ENCODE results near the gene KAT8.
A peak's percentile ranks its signal among the peaks of the same experiment; 100 is the strongest.

KAT8 gene

DNA sequence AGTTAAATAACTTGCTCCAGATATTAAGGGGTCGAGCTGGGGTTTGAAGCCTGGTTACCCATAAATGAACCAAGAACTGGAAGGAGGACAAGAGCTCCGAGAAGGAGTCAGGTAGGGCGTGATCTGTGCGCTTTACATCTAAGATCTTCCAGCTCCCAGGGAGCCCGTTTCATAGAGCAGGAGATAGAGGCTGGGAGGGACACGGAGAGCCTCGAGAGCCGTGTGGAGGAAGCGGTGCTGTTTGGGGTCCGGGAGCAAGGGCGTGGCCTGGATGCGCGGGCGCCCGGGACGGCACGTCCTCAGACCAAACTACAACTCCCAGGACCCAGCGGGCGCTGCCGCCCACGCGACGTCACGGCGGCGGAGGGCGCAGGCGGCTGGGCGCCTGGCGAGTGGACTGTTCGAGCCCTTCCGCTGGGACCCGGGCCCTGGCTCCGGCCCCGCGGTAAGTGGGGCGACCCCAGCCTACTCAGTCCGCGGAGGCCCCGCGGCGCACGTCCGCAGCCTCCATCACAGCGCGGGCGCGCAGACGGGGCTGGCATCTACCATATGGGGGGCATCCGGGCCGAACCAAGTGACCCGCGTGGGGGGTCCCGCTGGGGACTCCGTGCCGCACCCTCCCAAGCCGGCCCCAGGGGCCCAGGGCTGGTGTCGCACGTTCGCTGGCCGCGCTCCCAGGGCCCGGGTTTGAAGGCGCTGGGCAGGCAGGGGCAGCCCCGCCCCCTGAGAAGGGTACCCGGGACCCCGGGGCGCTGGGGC is 9.2 kb upstream of the KAT8 start, which contains the start of gene BCKDK:
Gene BCKDK (plus strand): TSS at position 352 of the 759 bp plus-strand sequence. CDS start 838 bp downstream, outside the sequence.
- peak; percentile 48 for DNase-seq (ENCODE audit: low read depth)

GRCh38 chr16:31108794-31109558 is 8.5 kb upstream of the KAT8 start:
- DNase-seq (ENCODE audit: low read depth): no peak

GRCh38 chr16:31109622-31110021 is 7.8 kb upstream of the KAT8 start:
- DNase-seq (ENCODE audit: low read depth): no peak

DNA sequence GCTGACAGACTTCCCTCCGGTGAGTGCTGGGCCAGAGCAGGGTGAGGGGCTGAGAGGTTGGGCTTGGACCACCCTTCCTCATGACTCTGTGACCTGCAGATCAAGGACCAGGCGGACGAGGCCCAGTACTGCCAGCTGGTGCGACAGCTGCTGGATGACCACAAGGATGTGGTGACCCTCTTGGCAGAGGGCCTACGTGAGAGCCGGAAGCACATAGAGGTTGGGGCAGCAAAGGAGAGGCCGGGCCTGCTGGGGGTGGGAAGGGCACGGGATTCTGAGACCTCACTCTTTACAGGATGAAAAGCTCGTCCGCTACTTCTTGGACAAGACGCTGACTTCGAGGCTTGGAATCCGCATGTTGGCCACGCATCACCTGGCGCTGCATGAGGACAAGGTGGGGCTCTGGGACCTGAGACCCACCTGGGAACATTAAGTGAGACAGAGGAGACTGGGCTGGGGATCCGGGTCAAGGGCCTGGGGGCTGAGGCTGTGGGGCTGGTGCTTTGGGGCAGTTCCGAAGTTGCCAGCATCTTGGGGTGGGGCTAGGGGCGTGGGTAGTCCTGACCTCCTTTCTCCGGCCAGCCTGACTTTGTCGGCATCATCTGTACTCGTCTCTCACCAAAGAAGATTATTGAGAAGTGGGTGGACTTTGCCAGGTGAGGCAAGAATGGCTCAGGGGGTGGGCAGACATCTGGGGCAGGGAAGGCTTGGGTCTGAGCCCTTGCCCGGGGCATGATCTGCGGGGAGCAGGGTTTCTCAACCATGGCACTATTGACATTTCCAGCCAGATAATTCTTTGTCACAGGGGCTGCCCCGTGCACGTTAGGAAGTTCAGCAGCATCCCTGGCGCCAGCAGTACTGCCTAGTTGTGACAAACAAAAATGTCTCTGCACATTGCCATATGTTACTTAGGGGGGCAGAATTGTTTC is 7.1 kb upstream of the KAT8 start:
- no peak for DNase-seq (ENCODE audit: low read depth)

DNA sequence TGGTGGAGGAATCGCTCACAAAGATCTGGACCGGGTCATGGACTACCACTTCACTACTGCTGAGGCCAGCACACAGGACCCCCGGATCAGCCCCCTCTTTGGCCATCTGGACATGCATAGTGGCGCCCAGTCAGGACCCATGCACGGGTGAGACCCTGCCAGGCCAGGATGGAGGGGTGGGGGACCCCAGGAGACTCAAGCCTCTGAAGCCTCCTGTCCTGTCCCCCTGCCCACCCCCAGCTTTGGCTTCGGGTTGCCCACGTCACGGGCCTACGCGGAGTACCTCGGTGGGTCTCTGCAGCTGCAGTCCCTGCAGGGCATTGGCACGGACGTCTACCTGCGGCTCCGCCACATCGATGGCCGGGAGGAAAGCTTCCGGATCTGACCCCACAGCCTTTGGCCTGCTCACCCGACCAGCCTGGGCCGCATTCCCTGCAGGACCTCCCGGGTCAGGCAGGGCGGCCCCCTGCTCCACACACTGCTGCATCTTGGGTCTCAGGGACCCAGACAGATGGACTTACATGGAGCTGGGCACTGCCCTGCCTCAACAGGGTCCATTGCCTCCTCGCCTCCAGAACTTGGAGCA is 5.5 kb upstream of the KAT8 start:
- DNase-seq (ENCODE audit: low read depth): no peak

GRCh38 chr16:31112711-31113110 is 4.8 kb upstream of the KAT8 start:
- DNase-seq (ENCODE audit: low read depth): no peak

DNA sequence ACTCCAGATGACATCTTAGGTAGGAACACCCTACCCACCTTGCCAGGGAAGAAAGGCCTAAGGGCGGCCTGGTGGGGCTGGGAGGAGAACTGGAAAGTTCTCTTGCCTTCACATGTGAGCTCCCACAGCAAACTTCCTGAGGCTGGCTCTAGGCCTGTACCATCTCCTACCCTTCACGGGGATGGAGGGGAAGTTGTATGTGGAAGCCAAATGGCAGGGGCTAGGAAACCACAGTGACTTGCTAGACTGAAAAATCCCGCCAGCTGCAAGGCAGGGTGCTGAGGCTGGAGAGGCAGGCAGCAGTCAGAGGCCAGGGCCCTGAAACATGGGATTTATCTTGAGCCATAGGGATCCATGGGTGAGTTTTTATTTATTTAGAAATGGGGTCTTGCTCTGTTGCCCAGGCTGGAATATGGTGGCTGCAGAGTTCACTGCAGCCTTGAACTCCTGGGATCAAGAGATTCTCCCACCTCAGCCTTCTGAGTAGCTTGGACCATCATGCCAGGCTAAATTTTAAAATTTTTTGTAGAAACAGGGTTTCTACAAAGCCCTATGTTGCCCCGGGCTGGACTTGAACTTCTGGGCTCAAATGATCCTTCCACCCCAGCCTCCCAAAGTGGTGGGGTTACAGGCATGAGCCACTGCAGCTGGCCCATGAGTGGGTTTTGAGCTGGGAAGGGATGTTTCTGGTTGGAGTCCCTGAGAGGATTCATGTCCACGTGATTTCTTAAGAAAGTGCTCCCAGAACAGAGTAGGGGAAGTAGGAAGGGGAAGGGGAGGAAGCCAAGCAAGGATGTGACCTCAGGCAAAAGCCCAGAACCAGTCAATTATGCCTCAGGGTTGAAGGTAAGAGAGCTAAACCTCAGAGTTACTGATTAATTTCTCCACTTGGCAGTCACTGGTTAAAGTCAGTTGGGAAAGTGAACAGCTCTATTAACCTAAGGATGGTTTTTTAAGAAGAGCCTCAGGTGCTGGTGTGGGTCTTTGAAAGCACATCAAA is 4.0 kb upstream of the KAT8 start:
- no peak for DNase-seq (ENCODE audit: low read depth)

- peak; percentile 86 for DNase-seq (ENCODE audit: low read depth)
Measured at GRCh38 chr16:31114468-31114867, 3.0 kb upstream of the KAT8 start.

- peak; percentile 98 for DNase-seq (ENCODE audit: low read depth)
Measured at GRCh38 chr16:31118223-31119155, 1.0 kb downstream of the KAT8 start.

DNA sequence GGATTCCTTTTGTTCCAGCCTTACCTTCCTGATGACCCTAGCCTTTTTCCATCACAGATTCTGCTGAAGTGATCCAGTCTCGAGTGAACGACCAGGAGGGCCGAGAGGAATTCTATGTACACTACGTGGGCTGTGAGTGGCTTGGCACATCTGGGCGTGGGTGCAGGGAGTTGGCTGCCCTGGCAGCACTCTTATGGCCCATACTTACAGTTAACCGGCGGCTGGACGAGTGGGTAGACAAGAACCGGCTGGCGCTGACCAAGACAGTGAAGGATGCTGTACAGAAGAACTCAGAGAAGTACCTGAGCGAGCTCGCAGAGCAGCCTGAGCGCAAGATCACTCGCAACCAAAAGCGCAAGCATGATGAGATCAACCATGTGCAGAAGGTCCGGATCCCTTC is 2.7 kb downstream of the KAT8 start:
- no peak for DNase-seq (ENCODE audit: low read depth)

GRCh38 chr16:31125844-31126243 is 8.4 kb downstream of the KAT8 start:
- no peak for DNase-seq (ENCODE audit: low read depth)

DNA sequence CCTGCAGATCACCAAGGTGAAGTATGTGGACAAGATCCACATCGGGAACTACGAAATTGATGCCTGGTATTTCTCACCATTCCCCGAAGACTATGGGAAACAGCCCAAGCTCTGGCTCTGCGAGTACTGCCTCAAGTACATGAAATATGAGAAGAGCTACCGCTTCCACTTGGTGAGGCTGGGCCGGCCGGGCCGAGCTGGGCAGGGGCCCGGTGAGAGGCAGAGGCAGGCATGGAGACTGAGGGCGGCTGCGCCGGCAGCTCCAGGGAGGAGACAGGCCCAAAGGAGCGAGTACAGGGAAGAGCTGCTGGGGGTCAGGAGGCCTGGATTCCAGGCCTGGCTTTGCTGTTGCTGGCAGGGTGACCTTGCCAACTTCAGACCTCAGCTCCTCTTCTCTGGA is 9.7 kb downstream of the KAT8 start:
- DNase-seq (ENCODE audit: low read depth): no peak

DNA sequence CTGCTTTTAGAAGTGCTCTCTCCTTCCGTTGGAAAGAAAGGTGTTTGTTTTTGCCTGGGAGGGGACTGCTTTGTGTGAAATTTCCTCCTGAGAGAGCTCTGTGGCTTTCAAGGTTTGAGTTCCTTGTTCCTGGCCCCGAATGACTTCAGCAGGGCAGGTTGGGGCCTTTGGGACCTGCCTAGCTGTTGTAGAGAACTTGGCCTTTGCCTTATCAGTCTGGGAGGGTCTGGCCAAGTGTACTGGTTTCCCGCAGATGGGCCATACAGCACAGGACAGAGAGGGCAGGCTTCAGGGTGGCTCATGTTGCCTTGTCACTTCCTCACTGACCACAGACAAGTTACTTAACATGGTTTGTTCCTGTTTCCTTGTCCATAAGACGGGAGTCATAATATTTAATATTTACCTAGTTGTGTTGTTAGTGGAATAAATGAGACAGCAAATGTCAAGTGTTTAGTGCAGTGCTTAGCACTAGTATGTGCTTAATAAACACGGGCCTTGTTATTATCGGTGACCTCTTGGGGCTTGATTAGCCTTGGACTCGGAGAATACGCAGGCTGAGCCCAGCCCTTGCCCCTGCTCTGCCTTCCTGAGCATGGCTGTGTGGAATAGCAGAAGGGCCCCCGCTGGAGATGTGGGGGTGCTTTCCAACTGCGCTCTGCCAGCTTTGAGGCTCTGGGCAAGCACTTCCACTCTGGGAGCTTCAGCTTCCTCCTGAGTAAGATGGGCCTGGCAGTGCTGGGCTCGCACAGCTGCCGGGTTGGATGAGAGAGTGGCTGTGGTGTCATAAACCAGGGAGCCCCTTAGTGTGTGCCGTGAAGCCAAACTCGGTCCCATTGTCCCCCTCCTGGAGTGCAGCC is 11.5 kb downstream of the KAT8 start:
- no peak for DNase-seq (ENCODE audit: low read depth)

- DNase-seq (ENCODE audit: low read depth): peak; percentile 37
Measured at GRCh38 chr16:31129568-31130335, 12.3 kb downstream of the KAT8 start.

- no peak for DNase-seq (ENCODE audit: low read depth)
Measured at GRCh38 chr16:31130336-31130891, 12.9 kb downstream of the KAT8 start.

DNA sequence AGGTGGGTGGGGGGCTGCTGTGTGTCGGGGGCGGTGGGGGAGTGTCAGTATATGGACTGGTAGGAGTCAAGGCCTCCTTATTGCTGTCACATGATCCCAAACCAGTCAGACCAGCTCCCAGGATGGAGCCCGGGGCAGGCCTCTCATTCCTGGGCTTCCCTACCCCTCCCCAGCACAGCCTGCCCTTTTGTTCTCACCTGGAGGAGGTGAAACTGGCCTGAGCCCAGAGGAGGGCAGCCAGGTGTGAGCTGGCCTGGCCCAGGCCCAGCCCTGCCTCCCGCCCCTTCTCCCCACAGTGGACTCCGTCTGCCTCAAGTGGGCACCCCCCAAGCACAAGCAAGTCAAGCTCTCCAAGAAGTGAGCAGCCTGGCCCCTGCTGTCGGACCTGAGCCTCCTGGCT is 13.4 kb downstream of the KAT8 start:
- no peak for DNase-seq (ENCODE audit: low read depth)

DNA sequence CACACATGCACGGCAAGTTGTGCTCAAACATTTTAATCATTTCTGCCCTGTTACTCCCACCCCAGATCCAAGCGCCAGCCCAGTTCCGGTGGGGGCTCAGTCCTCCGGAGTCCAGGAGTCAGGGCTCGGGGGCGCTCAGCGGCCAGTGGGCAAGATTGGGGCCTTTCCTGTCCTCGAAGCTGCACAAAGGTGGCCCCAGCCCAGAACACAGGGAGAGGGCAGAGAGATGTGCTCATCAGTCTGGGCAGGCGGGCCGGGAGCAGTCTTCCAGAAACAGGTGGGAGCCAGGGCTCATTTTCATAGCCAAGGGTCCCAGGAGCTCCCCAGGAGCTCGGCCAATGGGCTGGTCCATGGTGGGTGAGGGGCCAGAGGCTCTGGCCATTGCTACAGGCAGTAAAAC is 14.0 kb downstream of the KAT8 start:
- no peak for DNase-seq (ENCODE audit: low read depth)
